GM06990 (cell line): ENCODE measurements around the gene CDC5L.

Experiments used
- DNase-seq: peaks from one replicate; pipeline ENCODE4 v3.0.0-alpha.2; 2011; ENCODE audit not compliant: insufficient read length; ENCODE audit errors: extremely low read depth
- H3K27me3 ChIP-seq: replicated peaks from 2 replicates; pipeline ENCODE4 v1.6.0; 2011; ENCODE audit warnings: low read length; ENCODE audit not compliant: control insufficient read depth, insufficient read depth
- H3K36me3 ChIP-seq: 2 replicates; pipeline ENCODE4 v1.5.1; 2011; ENCODE audit warnings: low read length; ENCODE audit not compliant: control insufficient read depth, insufficient read depth
- H3K4me3 ChIP-seq: replicated peaks from 2 replicates; pipeline ENCODE4 v1.5.1; 2011; ENCODE audit warnings: low read depth, mild to moderate bottlenecking, control low read depth, low read length
- CTCF ChIP-seq: IDR thresholded peaks from 2 replicates; pipeline ENCODE4 v1.5.1; 2011; ENCODE audit warnings: low read length, control low read depth, mild to moderate bottlenecking, inconsistent platforms; ENCODE audit not compliant: insufficient read depth, poor library complexity, severe bottlenecking

CDC5L gene

GRCh38 chr6:44387346-44388134 lies at the start of gene CDC5L:
Gene CDC5L, plus strand, starts transcription at chr6:44387706. Its CDS starts 118 bp downstream, at chr6:44387824.
- no peak for TF ChIP-seq CTCF
- H3K27me3 ChIP-seq = no peaks in the 10 kb centered on the region; the same call in 1 of the 2 replicates
- peak within 1 kb of the TSS; percentile 85 for H3K4me3 ChIP-seq

GRCh38 chr6:44338228-44339122 lies 49.0 kb upstream of the CDC5L start:
- peak; percentile 20 for DNase-seq
- no peaks in the 10 kb centered on the region; the same call in none of the 2 replicates for H3K27me3 ChIP-seq
- no peak overlapping the region for H3K4me3 ChIP-seq
- peak; percentile 65 for TF ChIP-seq CTCF
- no peaks in the 10 kb centered on the region for H3K36me3 ChIP-seq

More at GRCh38 chr6:44387346-44388134, at the start of gene CDC5L:
- H3K36me3 ChIP-seq = peaks cover 5% of the 10 kb centered on the region
- DNase-seq = peak; percentile 88

- no peak for TF ChIP-seq CTCF
- DNase-seq = no peak
- Histone ChIP-seq H3K4me3 (no peak overlapping the region), H3K36me3 (no peaks in the 10 kb centered on the region), H3K27me3 (no peaks in the 10 kb centered on the region; the same call in none of the 2 replicates)
Measured at GRCh38 chr6:44339301-44339700, 48.2 kb upstream of the CDC5L start.

- H3K4me3 ChIP-seq = no peak overlapping the region
- DNase-seq = no peak
- no peaks in the 10 kb centered on the region for H3K36me3 ChIP-seq
- no peak for TF ChIP-seq CTCF
- no peaks in the 10 kb centered on the region; the same call in none of the 2 replicates for H3K27me3 ChIP-seq
Measured at GRCh38 chr6:44339763-44340625, 47.5 kb upstream of the CDC5L start.

- no peaks in the 10 kb centered on the region; the same call in none of the 2 replicates for H3K27me3 ChIP-seq
- H3K4me3 ChIP-seq = no peak overlapping the region
- TF ChIP-seq CTCF = no peak
- DNase-seq = no peak
- no peaks in the 10 kb centered on the region for H3K36me3 ChIP-seq
Measured at GRCh38 chr6:44341095-44341890, 46.2 kb upstream of the CDC5L start.
